ENCODE data around the gene EXD3. TPM values are rescaled to one million over a fixed set of nuclear protein-coding genes. Genes with fewer than 3 reads are reported as not detected.

Gene EXD3
- total and polyA plus RNA-seq, 9 of the 15 experiments (the other 6 are each of a cell fraction or from before 2014, with no cell fraction given) = 0.29 to 12.5 (median 3.9) TPM

DNA sequence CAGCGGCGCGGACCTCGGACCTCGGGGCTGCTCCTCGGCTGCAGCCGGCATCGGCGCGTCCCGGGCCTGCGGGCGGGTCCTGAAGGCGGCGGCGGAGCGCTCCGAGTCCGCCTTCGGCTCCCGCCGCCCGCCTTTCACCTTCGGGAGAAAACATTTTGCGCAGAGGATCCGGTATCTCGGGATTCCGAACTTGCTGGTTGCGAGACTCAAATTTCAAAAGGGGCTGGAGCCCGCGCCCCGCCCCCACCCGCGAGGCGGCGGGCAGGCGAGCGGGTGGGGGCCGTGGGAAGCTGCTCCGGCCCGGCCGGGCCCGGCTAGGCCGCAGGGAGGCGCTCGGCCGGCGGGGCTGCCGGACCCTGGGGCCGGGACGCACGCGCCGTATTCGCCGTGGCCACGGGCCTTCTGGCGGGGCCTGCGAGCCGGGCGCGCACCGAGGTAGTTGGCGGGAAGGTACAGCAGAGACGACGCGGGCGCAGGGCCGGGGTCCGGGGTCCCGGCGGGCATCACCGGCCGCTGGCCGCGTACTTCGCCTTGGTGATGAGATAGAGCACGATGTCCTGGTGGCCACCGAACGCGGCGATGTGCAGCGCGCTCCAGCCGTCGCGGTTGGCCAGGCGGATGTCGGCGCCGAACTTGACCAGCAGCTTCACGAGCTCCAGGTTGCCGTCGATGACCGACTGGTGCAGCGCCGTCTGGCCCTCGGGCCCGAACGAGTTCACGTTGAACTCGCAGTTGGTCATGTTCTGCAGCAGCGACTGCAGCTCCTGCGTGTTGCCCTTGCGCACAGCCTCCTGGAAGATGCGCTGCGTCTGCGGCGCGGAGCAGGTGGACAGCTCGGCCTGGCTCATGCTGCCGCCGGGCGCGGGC, 121.6 kb downstream of the EXD3 start:
- Histone ChIP-seq H3K27me3 (ENCODE audit: control insufficient read depth in 2 of 2, insufficient read depth in 2 of 2, low read length in 2 of 2) (no peaks in the 10 kb centered on the region), H2AFZ (ENCODE audit: low read depth, low read length) (peak overlapping the region; percentile 79), H3K79me2 (ENCODE audit: control insufficient read depth, insufficient read depth, low read length) (peaks cover 28% of the 10 kb centered on the region), H3K27ac (ENCODE audit: extremely low read depth, low read depth, low read length) (peak overlapping the region; percentile 88), H3K9me3 (replicated peaks; ENCODE audit: control insufficient read depth, insufficient read depth, low read depth, low read length) (no peaks in the 10 kb centered on the region), H3K36me3 (ENCODE audit: control insufficient read depth, insufficient read depth, low read length) (peaks cover 8% of the 10 kb centered on the region; the same call in 1 of the 3 replicates), H3K4me3 (peak overlapping the region; percentile 90), H3K4me1 (replicated peaks in 1 of 2; ENCODE audit: control insufficient read depth in 2 of 2, insufficient read depth in 2 of 2, low read length in 2 of 2) (peaks cover 35 to 84% of the 10 kb centered on the region in 2 experiments), H3K9ac (ENCODE audit: insufficient read depth in 1 of 2, low read depth in 2 of 2, low read length in 2 of 2) (peak overlapping the region; percentile 81 to 98), H4K20me1 (replicated peaks; ENCODE audit: control insufficient read depth, insufficient read depth, low read length) (peaks cover 13% of the 10 kb centered on the region), H3K4me2 (ENCODE audit: insufficient read depth, low read length) (peak overlapping the region; percentile 98), H3K9me1 (ENCODE audit: control insufficient read depth, insufficient read depth, low read length) (peaks cover 7% of the 10 kb centered on the region)
- intact Hi-C loops (cut with micrococcal nuclease) (loop anchor here (5.0 to 10.0 kb wide), 4 partner anchors 59 to 231 kb away; partner anchors contain the start of genes EXD3, NOXA1 and TUBB4B), in situ Hi-C loops (cut with MboI) (no loop called here)
- POLR2A ChIA-PET = interaction anchor here (0.5 to 2.0 kb wide), 15 partner anchors 14 to 273 kb away, joined by 3 to 8 read pairs (median 4); partner anchors contain the start of genes ANAPC2 and SSNA1
- ATAC-seq = peak; percentile 75
- CTCF ChIA-PET (ENCODE audit: low intra/inter-chr PET ratio) = interaction anchor here (0.7 kb wide), 1 partner anchor 20 kb away, joined by 3 read pairs; no protein-coding TSS in a partner anchor
- BruUV-seq (replicated peaks) = no TSS peak
- peak; percentile 70 to 85 (median 76) for DNase-seq (ENCODE audit: extremely low read depth in 1 of 4, low spot score in 3 of 4)
- peak; percentile 62 for FAIRE-seq
- 1% methylated on average over 61 of the region's 115 CpGs for WGBS (ENCODE audit: insufficient coverage, low coverage, missing lambda C conversion rate)
- TF ChIP-seq, protein P1, sequence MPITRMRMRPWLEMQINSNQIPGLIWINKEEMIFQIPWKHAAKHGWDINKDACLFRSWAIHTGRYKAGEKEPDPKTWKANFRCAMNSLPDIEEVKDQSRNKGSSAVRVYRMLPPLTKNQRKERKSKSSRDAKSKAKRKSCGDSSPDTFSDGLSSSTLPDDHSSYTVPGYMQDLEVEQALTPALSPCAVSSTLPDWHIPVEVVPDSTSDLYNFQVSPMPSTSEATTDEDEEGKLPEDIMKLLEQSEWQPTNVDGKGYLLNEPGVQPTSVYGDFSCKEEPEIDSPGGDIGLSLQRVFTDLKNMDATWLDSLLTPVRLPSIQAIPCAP (CRISPR knock-in tag; IDR thresholded peaks at IDR 0.05; ENCODE audit: borderline replicate concordance) = 0 out of 2 replicates have a peak, but pooled peaks have one; percentile 52
- TF ChIP-seq CHD2 (IDR thresholded peaks at IDR 0.05; ENCODE audit: low read depth, low read length) = no peak
- TF ChIP-seq, protein P2, sequence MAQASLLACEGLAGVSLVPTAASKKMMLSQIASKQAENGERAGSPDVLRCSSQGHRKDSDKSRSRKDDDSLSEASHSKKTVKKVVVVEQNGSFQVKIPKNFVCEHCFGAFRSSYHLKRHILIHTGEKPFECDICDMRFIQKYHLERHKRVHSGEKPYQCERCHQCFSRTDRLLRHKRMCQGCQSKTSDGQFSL (CRISPR knock-in tag; IDR thresholded peaks at IDR 0.05) = 0 out of 2 replicates have a peak, but pooled peaks have one; percentile 12
- TF ChIP-seq, protein P2 (tag; IDR thresholded peaks at IDR 0.05) = no peak
- TF ChIP-seq, protein P3, sequence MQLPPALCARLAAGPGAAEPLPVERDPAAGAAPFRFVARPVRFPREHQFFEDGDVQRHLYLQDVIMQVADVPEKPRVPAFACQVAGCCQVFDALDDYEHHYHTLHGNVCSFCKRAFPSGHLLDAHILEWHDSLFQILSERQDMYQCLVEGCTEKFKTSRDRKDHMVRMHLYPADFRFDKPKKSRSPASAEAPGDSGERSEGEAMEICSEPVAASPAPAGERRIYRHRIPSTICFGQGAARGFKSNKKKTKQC (CRISPR knock-in tag; IDR thresholded peaks at IDR 0.05) = peak; percentile 95
- TF ChIP-seq RCOR1 (IDR thresholded peaks at IDR 0.05; ENCODE audit: borderline replicate concordance in 1 of 2, low read depth in 2 of 2, low read length in 2 of 2) = no peak; a peak in 1 of 4 replicates
- TF ChIP-seq, protein P4, sequence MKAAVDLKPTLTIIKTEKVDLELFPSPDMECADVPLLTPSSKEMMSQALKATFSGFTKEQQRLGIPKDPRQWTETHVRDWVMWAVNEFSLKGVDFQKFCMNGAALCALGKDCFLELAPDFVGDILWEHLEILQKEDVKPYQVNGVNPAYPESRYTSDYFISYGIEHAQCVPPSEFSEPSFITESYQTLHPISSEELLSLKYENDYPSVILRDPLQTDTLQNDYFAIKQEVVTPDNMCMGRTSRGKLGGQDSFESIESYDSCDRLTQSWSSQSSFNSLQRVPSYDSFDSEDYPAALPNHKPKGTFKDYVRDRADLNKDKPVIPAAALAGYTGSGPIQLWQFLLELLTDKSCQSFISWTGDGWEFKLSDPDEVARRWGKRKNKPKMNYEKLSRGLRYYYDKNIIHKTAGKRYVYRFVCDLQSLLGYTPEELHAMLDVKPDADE (conservative IDR thresholded peaks at IDR 0.05; ENCODE audit: control insufficient read depth, low read depth, low read length) = 0 out of 2 replicates have a peak, but pooled peaks have one; percentile 22
- TF ChIP-seq, protein P5, sequence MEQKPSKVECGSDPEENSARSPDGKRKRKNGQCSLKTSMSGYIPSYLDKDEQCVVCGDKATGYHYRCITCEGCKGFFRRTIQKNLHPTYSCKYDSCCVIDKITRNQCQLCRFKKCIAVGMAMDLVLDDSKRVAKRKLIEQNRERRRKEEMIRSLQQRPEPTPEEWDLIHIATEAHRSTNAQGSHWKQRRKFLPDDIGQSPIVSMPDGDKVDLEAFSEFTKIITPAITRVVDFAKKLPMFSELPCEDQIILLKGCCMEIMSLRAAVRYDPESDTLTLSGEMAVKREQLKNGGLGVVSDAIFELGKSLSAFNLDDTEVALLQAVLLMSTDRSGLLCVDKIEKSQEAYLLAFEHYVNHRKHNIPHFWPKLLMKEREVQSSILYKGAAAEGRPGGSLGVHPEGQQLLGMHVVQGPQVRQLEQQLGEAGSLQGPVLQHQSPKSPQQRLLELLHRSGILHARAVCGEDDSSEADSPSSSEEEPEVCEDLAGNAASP (IDR thresholded peaks at IDR 0.05) = no peak
- TF ChIP-seq SIRT6 (IDR thresholded peaks at IDR 0.05; ENCODE audit: low read depth, low read length) = no peak
- TF ChIP-seq, protein P6, sequence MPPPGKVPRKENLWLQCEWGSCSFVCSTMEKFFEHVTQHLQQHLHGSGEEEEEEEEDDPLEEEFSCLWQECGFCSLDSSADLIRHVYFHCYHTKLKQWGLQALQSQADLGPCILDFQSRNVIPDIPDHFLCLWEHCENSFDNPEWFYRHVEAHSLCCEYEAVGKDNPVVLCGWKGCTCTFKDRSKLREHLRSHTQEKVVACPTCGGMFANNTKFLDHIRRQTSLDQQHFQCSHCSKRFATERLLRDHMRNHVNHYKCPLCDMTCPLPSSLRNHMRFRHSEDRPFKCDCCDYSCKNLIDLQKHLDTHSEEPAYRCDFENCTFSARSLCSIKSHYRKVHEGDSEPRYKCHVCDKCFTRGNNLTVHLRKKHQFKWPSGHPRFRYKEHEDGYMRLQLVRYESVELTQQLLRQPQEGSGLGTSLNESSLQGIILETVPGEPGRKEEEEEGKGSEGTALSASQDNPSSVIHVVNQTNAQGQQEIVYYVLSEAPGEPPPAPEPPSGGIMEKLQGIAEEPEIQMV (tag; conservative IDR thresholded peaks at IDR 0.05; ENCODE audit: low read depth) = no peak
- peak in 1 of 2 experiments; percentile 57; a peak in 2 of 4 replicates for TF ChIP-seq TRIM24 (IDR thresholded peaks at IDR 0.05)
